ENCODE results near the gene NTN4. TPM values are rescaled to one million over a fixed set of nuclear protein-coding genes. Genes with fewer than 3 reads are reported as not detected.

The NTN4 gene
- 100 to 1,000 TPM in 2 of 6 donors, 10 to 100 TPM in 4; 74.1 to 115 (median 94.3) TPM for total RNA-seq

DNA sequence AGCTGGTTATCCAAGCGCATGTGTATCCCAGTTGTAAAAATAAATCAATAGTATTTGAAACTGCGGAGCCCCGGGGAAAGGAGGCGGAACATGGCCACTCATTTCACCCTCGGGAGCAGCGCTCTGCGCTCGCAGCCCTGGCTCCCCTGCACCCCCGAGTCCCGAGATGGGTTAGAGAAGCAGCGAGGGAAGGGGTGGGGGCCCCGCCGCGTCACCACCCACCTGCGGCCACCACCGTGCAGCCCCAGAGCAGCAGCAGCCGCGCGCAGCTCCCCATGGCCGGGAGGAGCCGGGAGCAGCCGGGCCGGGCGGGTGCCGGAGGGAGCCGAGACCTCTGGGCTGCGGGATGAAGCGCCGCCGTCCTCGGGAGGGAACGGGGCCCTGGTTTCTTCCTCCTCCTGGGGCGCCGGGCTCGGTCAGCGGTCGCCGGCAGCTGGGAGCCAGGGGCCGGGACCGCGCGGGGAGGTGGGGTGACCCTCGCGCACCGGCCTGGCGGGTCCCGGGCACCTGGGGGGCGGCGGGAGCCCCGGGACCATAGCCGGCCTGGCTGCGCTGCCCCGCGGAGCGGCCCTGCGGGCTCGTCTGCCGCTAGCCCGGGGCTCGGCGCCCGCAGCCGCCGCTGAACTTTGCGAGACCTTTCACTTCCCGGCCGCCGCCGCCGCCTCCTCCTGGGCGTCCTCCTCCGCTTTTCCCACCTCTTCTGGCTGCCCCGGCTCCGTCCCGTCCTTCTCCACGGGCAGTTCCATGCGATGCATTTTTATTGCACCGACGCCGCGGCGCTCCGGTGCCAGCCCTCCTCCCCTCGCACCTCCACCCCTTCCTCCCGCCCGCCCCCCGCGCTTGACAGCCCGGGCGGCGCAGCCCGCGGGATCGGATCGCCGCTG is at the start of gene NTN4:
TSS of gene NTN4 (minus strand) at position 732 of the 884 bp plus-strand sequence. CDS start at position 277, 455 bp downstream.
- TF ChIP-seq, protein P1, sequence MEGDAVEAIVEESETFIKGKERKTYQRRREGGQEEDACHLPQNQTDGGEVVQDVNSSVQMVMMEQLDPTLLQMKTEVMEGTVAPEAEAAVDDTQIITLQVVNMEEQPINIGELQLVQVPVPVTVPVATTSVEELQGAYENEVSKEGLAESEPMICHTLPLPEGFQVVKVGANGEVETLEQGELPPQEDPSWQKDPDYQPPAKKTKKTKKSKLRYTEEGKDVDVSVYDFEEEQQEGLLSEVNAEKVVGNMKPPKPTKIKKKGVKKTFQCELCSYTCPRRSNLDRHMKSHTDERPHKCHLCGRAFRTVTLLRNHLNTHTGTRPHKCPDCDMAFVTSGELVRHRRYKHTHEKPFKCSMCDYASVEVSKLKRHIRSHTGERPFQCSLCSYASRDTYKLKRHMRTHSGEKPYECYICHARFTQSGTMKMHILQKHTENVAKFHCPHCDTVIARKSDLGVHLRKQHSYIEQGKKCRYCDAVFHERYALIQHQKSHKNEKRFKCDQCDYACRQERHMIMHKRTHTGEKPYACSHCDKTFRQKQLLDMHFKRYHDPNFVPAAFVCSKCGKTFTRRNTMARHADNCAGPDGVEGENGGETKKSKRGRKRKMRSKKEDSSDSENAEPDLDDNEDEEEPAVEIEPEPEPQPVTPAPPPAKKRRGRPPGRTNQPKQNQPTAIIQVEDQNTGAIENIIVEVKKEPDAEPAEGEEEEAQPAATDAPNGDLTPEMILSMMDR (IDR thresholded peaks at IDR 0.05), result no peak
- TF ChIP-seq POLR2A (IDR thresholded peaks at IDR 0.05), result peak in 1 of 4 donors; percentile 37
- peaks cover 17 to 45% (median 26%) of the 10 kb centered on the region in 4 donors for H3K4me1 ChIP-seq
- DNase-seq, result peak; percentile 34 to 91
- WGBS, 2 donors, result 0 to 1% methylated on average over 16 to 30 of the region's 96 CpGs
- H3K27me3 ChIP-seq, result peaks cover 0 to 7% (median 1%) of the 10 kb centered on the region in 4 donors
- H3K27ac ChIP-seq, result peak within 1 kb of the TSS; percentile 82 to 93 (median 84)
- H3K4me3 ChIP-seq, result peak within 1 kb of the TSS; percentile 73 to 89 (median 85)
- no peaks in the 10 kb centered on the region for H3K36me3 ChIP-seq
- ATAC-seq (ENCODE audit: low FRiP score in 2 of 2), result peak; percentile 54 to 69
- no peaks in the 10 kb centered on the region for H3K9me3 ChIP-seq

DNA sequence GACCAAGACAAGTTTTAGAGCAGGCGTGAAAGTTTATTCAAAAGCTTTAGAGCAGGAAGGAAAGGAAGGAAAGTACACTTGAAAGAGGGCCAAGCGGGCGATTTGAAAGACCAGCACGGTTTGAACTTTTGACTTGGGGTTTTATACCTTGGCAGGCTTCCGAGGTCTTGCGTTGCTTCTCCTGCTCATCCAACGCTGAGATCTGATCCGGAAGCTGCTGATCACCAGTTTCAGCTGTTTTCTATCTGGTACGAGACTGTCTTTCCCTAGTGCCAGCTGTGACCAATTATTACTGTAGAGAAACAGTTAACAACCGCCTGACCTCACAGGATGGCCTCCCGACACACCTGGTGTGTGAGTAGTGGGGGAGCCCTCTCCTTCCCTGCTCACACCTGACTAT is 47.6 kb upstream of the NTN4 start:
- ATAC-seq (ENCODE audit: low FRiP score in 2 of 2) (peak in 1 of 2 donors; percentile 38), DNase-seq (peak in 1 of 2 donors; percentile 59)
- Histone ChIP-seq H3K4me3 (peak overlapping the region in 2 of 4 donors; percentile 7 to 30), H3K27ac (peak overlapping the region in 2 of 4 donors; percentile 38 to 52), H3K4me1 (peaks cover 5 to 36% (median 12%) of the 10 kb centered on the region in 4 donors), H3K27me3 (no peaks in the 10 kb centered on the region), H3K36me3 (no peaks in the 10 kb centered on the region), H3K9me3 (no peaks in the 10 kb centered on the region)
- TF ChIP-seq, protein P1 (IDR thresholded peaks at IDR 0.05), result no peak
- TF ChIP-seq POLR2AphosphoS5 (IDR thresholded peaks at IDR 0.05), result no peak
- no peak for TF ChIP-seq EP300 (IDR thresholded peaks at IDR 0.05)
- no peak for TF ChIP-seq POLR2A (IDR thresholded peaks at IDR 0.05)
- WGBS, 2 donors, result 3 to 4% methylated on average over 11 of the region's 11 CpGs

GRCh38 chr12:95837240-95838038 is 46.9 kb upstream of the NTN4 start:
- Histone ChIP-seq H3K27me3 (no peaks in the 10 kb centered on the region), H3K4me3 (peak overlapping the region in 1 of 4 donors; percentile 30), H3K9me3 (no peaks in the 10 kb centered on the region), H3K36me3 (no peaks in the 10 kb centered on the region), H3K27ac (peak overlapping the region in 2 of 4 donors; percentile 50 to 52), H3K4me1 (peaks cover 5 to 36% (median 12%) of the 10 kb centered on the region in 4 donors)
- ATAC-seq (ENCODE audit: low FRiP score in 2 of 2) (peak; percentile 49), DNase-seq (no peak)
- TF ChIP-seq, protein P1 (IDR thresholded peaks at IDR 0.05), result no peak
- TF ChIP-seq POLR2AphosphoS5 (IDR thresholded peaks at IDR 0.05), result no peak
- no peak for TF ChIP-seq EP300 (IDR thresholded peaks at IDR 0.05)
- TF ChIP-seq POLR2A (IDR thresholded peaks at IDR 0.05), result no peak
- WGBS, 2 donors, result 40 to 43% methylated on average over 10 of the region's 10 CpGs

- Histone ChIP-seq H3K9me3 (no peaks in the 10 kb centered on the region), H3K4me1 (peaks cover 5 to 36% (median 12%) of the 10 kb centered on the region in 4 donors), H3K36me3 (no peaks in the 10 kb centered on the region), H3K4me3 (no peak overlapping the region), H3K27me3 (no peaks in the 10 kb centered on the region), H3K27ac (peak overlapping the region in 2 of 4 donors; percentile 50 to 60)
- 0% methylated on average over 1 of the region's 1 CpG for WGBS, 2 donors
- TF ChIP-seq EP300 (IDR thresholded peaks at IDR 0.05) (peak in 1 of 4 donors; percentile 74), POLR2A (IDR thresholded peaks at IDR 0.05) (no peak), POLR2AphosphoS5 (IDR thresholded peaks at IDR 0.05) (peak; percentile 13 to 17)
- TF ChIP-seq, protein P1 (IDR thresholded peaks at IDR 0.05), result no peak
- DNase-seq, result peak in 1 of 2 donors; percentile 49
- peak; percentile 74 to 85 for ATAC-seq (ENCODE audit: low FRiP score in 2 of 2)
These were observed 46.2 kb upstream of the NTN4 start for GRCh38 chr12:95836630-95837239.
